IMR-90 (cell line): ENCODE measurements around the gene OR1F1. TPM values are rescaled to one million over a fixed set of nuclear protein-coding genes. Genes with fewer than 3 reads are reported as not detected.

Experiments
- ATAC-seq: fragments of 200-7000 bp; cut with Tn5 transposase; 2 replicates; pipeline ENCODE4 v1.9.1; 2020; ENCODE audit warnings: low read depth, mild to moderate bottlenecking, moderate library complexity
- BruUV-seq: library from RNA; stranded (reverse); fragments of 400-500 nt; replicated peaks from 2 replicates; lab custom pipeline; 2021; lab: Mats Ljungman, UMichigan
- CTCF ChIA-PET: fragments of 300-600 bp; formaldehyde crosslinking; extraction: SDS; loops from one replicate; lab custom pipeline; 2021; ENCODE audit warnings: antibody characterized with exemption; lab: Yijun Ruan, JAX
- POLR2A ChIA-PET: fragments of 300-600 bp; sonication (Branson Sonifier 250); formaldehyde crosslinking; loops from one replicate; lab custom pipeline; 2022; ENCODE audit warnings: antibody characterized with exemption; ENCODE audit not compliant: unreplicated experiment; lab: Charles Lee
- DNase-seq: peaks from one replicate; pipeline ENCODE4 v3.0.0; 2013
- H2AFZ ChIP-seq: replicated peaks from 2 replicates; pipeline ENCODE3; 2013; ENCODE audit warnings: low read length, mild to moderate bottlenecking; ENCODE audit not compliant: poor library complexity
- H2AK5ac ChIP-seq: 2 replicates; pipeline ENCODE4 v1.6.1; 2013; ENCODE audit warnings: low read depth, low read length, inconsistent platforms
- H2AK9ac ChIP-seq: replicated peaks from 2 replicates; pipeline ENCODE3; 2013; ENCODE audit warnings: mild to moderate bottlenecking, low read depth, low read length, moderate library complexity; ENCODE audit not compliant: poor library complexity
- H2BK120ac ChIP-seq: 2 replicates; pipeline ENCODE4 v1.6.1; 2013; ENCODE audit warnings: low read depth, low read length, inconsistent platforms
- H2BK15ac ChIP-seq: 3 replicates; pipeline ENCODE4 v1.6.1; 2013; ENCODE audit warnings: low read depth, low read length, inconsistent platforms
- H2BK20ac ChIP-seq: 2 replicates; pipeline ENCODE4 v1.6.1; 2013; ENCODE audit warnings: low read depth, mild to moderate bottlenecking, inconsistent platforms, low read length, moderate library complexity
- H2BK5ac ChIP-seq: 2 replicates; pipeline ENCODE4 v1.6.1; 2013; ENCODE audit warnings: mild to moderate bottlenecking, low read depth, low read length, inconsistent platforms; ENCODE audit not compliant: poor library complexity, severe bottlenecking
- H3K14ac ChIP-seq: replicated peaks from 2 replicates; pipeline ENCODE4 v1.6.1; 2013; ENCODE audit warnings: low read depth, low read length, inconsistent platforms
- H3K18ac ChIP-seq: 2 replicates; pipeline ENCODE4 v1.6.1; 2013; ENCODE audit warnings: low read depth, low read length, control low read depth
- H3K23ac ChIP-seq: 2 replicates; pipeline ENCODE4 v1.6.1; 2013; ENCODE audit warnings: low read depth, low read length, inconsistent platforms
- H3K27ac ChIP-seq: 2 replicates; pipeline ENCODE4 v1.5.1; 2013; ENCODE audit warnings: mild to moderate bottlenecking, control low read depth, low read length; ENCODE audit not compliant: insufficient read depth
- H3K27me3 ChIP-seq: 2 replicates; pipeline ENCODE4 v1.6.1; 2013; ENCODE audit warnings: low read length; ENCODE audit not compliant: control insufficient read depth, insufficient read depth
- H3K36me3 ChIP-seq: 2 replicates; pipeline ENCODE4 v1.6.1; 2013; ENCODE audit warnings: low read length, mixed read lengths; ENCODE audit not compliant: control insufficient read depth, insufficient read depth
- H3K4ac ChIP-seq: 2 replicates; pipeline ENCODE4 v1.6.1; 2013; ENCODE audit warnings: low read depth, low read length, inconsistent platforms
- H3K4me1 ChIP-seq: 2 replicates; pipeline ENCODE4 v1.6.1; 2013; ENCODE audit warnings: low read length, mixed read lengths; ENCODE audit not compliant: control insufficient read depth, insufficient read depth
- H3K4me2 ChIP-seq: 2 replicates; pipeline ENCODE4 v1.6.1; 2013; ENCODE audit warnings: low read depth, mild to moderate bottlenecking, control low read depth, low read length, moderate library complexity
- H3K4me3 ChIP-seq: 2 replicates; pipeline ENCODE4 v1.5.1; 2013; ENCODE audit warnings: low read depth, mild to moderate bottlenecking, control low read depth, low read length, moderate library complexity; ENCODE audit not compliant: insufficient read depth
- H3K56ac ChIP-seq: 2 replicates; pipeline ENCODE4 v1.6.1; 2013; ENCODE audit warnings: low read length, inconsistent platforms; ENCODE audit not compliant: insufficient read depth; ENCODE audit errors: extremely low read depth
- H3K79me1 ChIP-seq, 2 experiments: 2 replicates each; pipeline ENCODE4 v1.6.1; 2013; ENCODE audit warnings: low read length in 2 of 2, inconsistent platforms in 1 of 2, low read depth in 1 of 2
- H3K9ac ChIP-seq: 2 replicates; pipeline ENCODE4 v1.6.1; 2013; ENCODE audit warnings: low read depth, low read length, control low read depth
- H3K9me1 ChIP-seq: 2 replicates; pipeline ENCODE4 v1.6.1; 2013; ENCODE audit warnings: low read length, inconsistent platforms; ENCODE audit not compliant: insufficient read depth
- H3K9me3 ChIP-seq: 2 replicates; pipeline ENCODE4 v1.6.1; 2013; ENCODE audit warnings: low read length; ENCODE audit not compliant: control insufficient read depth, insufficient read depth
- H4K20me1 ChIP-seq: 2 replicates; pipeline ENCODE4 v1.6.1; 2013; ENCODE audit warnings: low read length, inconsistent platforms; ENCODE audit not compliant: insufficient read depth
- H4K5ac ChIP-seq: 2 replicates; pipeline ENCODE4 v1.6.1; 2013; ENCODE audit warnings: mild to moderate bottlenecking, low read depth, low read length, control low read depth
- H4K8ac ChIP-seq, 2 experiments: 2 replicates each; pipeline ENCODE4 v1.6.1; 2013; ENCODE audit warnings: low read depth in 2 of 2, low read length in 2 of 2, control low read depth in 1 of 2, inconsistent platforms in 1 of 2
- H4K91ac ChIP-seq: 2 replicates; pipeline ENCODE4 v1.6.1; 2013; ENCODE audit warnings: low read depth, low read length, inconsistent platforms; ENCODE audit not compliant: insufficient read depth
- BHLHE40 ChIP-seq: fragments of 150-350 bp; IDR thresholded peaks from 2 replicates; pipeline ENCODE4 v1.6.1; 2016; ENCODE audit warnings: mild to moderate bottlenecking, low read depth, low read length
- CEBPB ChIP-seq: IDR thresholded peaks from 2 replicates; pipeline ENCODE4 v1.6.1; 2012; ENCODE audit warnings: low read depth, low read length, improper control_type of control experiment
- CHD1 ChIP-seq: IDR thresholded peaks from 2 replicates; pipeline ENCODE4 v1.6.1; 2012; ENCODE audit warnings: low read depth, low read length, improper control_type of control experiment
- CTCF ChIP-seq: conservative IDR thresholded peaks from 2 replicates; pipeline ENCODE4 v1.5.1; 2012; ENCODE audit warnings: mild to moderate bottlenecking, low read depth, low read length, improper control_type of control experiment
- ELK1 ChIP-seq: fragments of 150-350 bp; IDR thresholded peaks from 2 replicates; pipeline ENCODE4 v1.6.1; 2016; ENCODE audit warnings: low read depth, mild to moderate bottlenecking, low read length, moderate library complexity, borderline replicate concordance
- FOS ChIP-seq: fragments of 150-350 bp; IDR thresholded peaks from 2 replicates; pipeline ENCODE4 v1.6.1; 2016; ENCODE audit warnings: low read depth, low read length
- MAFK ChIP-seq: IDR thresholded peaks from 2 replicates; pipeline ENCODE4 v1.6.1; 2012; ENCODE audit warnings: low read depth, low read length, improper control_type of control experiment
- MAZ ChIP-seq: IDR thresholded peaks from 2 replicates; pipeline ENCODE4 v1.6.1; 2012; ENCODE audit warnings: low read depth, mild to moderate bottlenecking, low read length, improper control_type of control experiment, moderate library complexity, borderline replicate concordance
- MXI1 ChIP-seq: IDR thresholded peaks from 2 replicates; pipeline ENCODE4 v1.6.1; 2012; ENCODE audit warnings: low read depth, mild to moderate bottlenecking, low read length, moderate library complexity, borderline replicate concordance
- NFE2L2 ChIP-seq: fragments of 150-350 bp; IDR thresholded peaks from 2 replicates; pipeline ENCODE4 v1.6.1; 2016; ENCODE audit warnings: low read depth, mild to moderate bottlenecking, low read length
- POLR2A ChIP-seq: IDR thresholded peaks from 2 replicates; pipeline ENCODE4 v1.6.1; 2012; ENCODE audit warnings: mild to moderate bottlenecking, low read depth, low read length
- RAD21 ChIP-seq: IDR thresholded peaks from 2 replicates; pipeline ENCODE4 v1.6.1; 2012; ENCODE audit warnings: low read length, improper control_type of control experiment
- RCOR1 ChIP-seq: IDR thresholded peaks from 2 replicates; pipeline ENCODE4 v1.6.1; 2012; ENCODE audit warnings: mild to moderate bottlenecking, low read length, improper control_type of control experiment; ENCODE audit not compliant: insufficient replicate concordance
- RFX5 ChIP-seq: IDR thresholded peaks from 2 replicates; pipeline ENCODE4 v1.8.0; 2012; ENCODE audit warnings: low read depth, mild to moderate bottlenecking, low read length, moderate library complexity
- SMC3 ChIP-seq: fragments of 150-350 bp; IDR thresholded peaks from 2 replicates; pipeline ENCODE4 v1.6.1; 2016; ENCODE audit warnings: low read depth, mild to moderate bottlenecking, antibody characterized with exemption, low read length, moderate library complexity
- WGBS, 2 experiments: methylation state at CpG; one replicate each; pipeline versions ENCODE4 v1.1.5 to v1.1.7; 2013; ENCODE audit warnings: missing lambda C conversion rate in 2 of 2; ENCODE audit not compliant: insufficient read length in 1 of 2; ENCODE audit errors: extremely low coverage in 2 of 2; 5-methylcytosine and 5-hydroxymethylcytosine counted together
- dilution Hi-C: fragments of 300-500 bp; cut with HindIII; formaldehyde crosslinking; loops from one replicate; pipeline ENCODE4 v1.14.3; 2018; ENCODE audit warnings: low sequenced_read_pairs; ENCODE audit not compliant: unreplicated experiment
- in situ Hi-C: fragments of 300-500 bp; cut with MboI; formaldehyde crosslinking; loops from 3 replicates; pipeline ENCODE4 v1.14.3; 2019; ENCODE audit warnings: low sequenced_read_pairs, inconsistent platforms, mixed read lengths
- intact Hi-C: fragments of 100-400 bp; cut with micrococcal nuclease; formaldehyde crosslinking; loops from 2 replicates; pipeline ENCODE4 v1.10.0; 2022
- polyA plus RNA-seq, 3 experiments: library from polyadenylated mRNA; depleted of rRNA; stranded (reverse); fragments of >200 nt; gene quantifications; 2 replicates each; pipeline ENCODE4 v1.2.3, GENCODE V29; 2012; ENCODE audit warnings: low replicate concordance in 1 of 3
- total RNA-seq: library from RNA; depleted of rRNA; stranded (reverse); fragments of >200 nt; gene quantifications from 2 replicates; pipeline ENCODE4 v1.2.3, GENCODE V29; 2012
- TF ChIP-seq, protein P1 (sequence below): fragments of 150-350 bp; IDR thresholded peaks from 2 replicates; pipeline ENCODE4 v1.6.1; 2017; ENCODE audit warnings: mild to moderate bottlenecking, antibody characterized with exemption, low read length, low read depth

OR1F1 gene
- total and polyA plus RNA-seq, 2 of the 4 experiments (the other 2 are of a cell fraction) = 0.12 TPM; not detected in 1

DNA sequence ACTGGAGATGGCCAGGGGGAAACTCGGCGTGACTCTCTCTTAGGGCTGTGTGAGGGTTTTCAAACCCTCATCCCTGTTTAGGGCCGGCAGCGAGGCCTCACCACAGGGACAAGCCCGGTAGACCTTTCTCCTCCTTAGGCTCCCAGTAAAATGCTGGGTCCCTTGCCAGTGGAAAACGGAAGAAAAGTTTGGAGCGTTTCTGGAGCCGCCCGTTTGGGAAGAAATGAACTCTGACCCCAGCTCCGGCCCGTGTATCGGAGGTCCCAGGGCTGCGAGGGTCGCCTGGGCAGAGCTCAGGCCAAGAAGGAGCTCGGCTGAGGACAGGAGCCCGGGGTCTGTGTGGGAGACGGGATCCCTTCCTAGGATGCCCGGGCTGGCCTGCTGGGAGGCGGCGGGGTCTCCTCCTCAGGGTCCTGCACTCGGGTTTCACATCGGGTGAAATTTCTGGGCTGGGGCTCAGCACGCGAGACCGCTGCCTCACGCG lies 29.9 kb upstream of the OR1F1 start:
- BruUV-seq = no TSS peak

More for the DNA sequence above, 29.9 kb upstream of the OR1F1 start:
- peak overlapping the region; percentile 94 for H2AK9ac ChIP-seq
- H3K4me2 ChIP-seq = peak overlapping the region; percentile 70
- no peak overlapping the region for H2BK5ac ChIP-seq
- 0% methylated on average over 11 of the region's 27 CpGs; no CpG with 5 or more reads in 1 of the 2 experiments for WGBS, 2 experiments
- H3K9me3 ChIP-seq = no peaks in the 10 kb centered on the region
- ATAC-seq (peak; percentile 5), DNase-seq (no peak)
- H2BK120ac ChIP-seq = no peak overlapping the region
- H2AK5ac ChIP-seq = no peak overlapping the region
- peak overlapping the region; percentile 72 for H3K4me3 ChIP-seq
- H3K9me1 ChIP-seq = peaks cover 10% of the 10 kb centered on the region
- POLR2A ChIA-PET = no interaction called here
- dilution Hi-C loops (no loop called here), in situ Hi-C loops (no loop called here), intact Hi-C loops (no loop called here)
- 0 out of 2 replicates have a peak overlapping the region, but pooled peaks have one; percentile 6 for H3K4ac ChIP-seq
- H3K23ac ChIP-seq = 0 out of 2 replicates have a peak overlapping the region, but pooled peaks have one; percentile 21
- peaks cover 4% of the 10 kb centered on the region for H3K4me1 ChIP-seq
- H4K8ac ChIP-seq = no peak overlapping the region; a peak in 2 of 4 replicates
- H3K27me3 ChIP-seq = no peaks in the 10 kb centered on the region
- TF ChIP-seq FOS = no peak
- no peak for TF ChIP-seq RFX5
- TF ChIP-seq, protein P1, sequence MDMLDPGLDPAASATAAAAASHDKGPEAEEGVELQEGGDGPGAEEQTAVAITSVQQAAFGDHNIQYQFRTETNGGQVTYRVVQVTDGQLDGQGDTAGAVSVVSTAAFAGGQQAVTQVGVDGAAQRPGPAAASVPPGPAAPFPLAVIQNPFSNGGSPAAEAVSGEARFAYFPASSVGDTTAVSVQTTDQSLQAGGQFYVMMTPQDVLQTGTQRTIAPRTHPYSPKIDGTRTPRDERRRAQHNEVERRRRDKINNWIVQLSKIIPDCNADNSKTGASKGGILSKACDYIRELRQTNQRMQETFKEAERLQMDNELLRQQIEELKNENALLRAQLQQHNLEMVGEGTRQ = no peak
- no peak for TF ChIP-seq BHLHE40
- no peak for TF ChIP-seq MXI1
- TF ChIP-seq ELK1 = no peak
- TF ChIP-seq CTCF = no peak
- no peak for TF ChIP-seq CHD1
- TF ChIP-seq NFE2L2 = no peak
- TF ChIP-seq MAZ = no peak
- TF ChIP-seq RCOR1 = no peak
- TF ChIP-seq SMC3 = no peak
- TF ChIP-seq CEBPB = no peak
- no peak for TF ChIP-seq MAFK
- no peak for TF ChIP-seq RAD21
- TF ChIP-seq POLR2A = no peak
- no peak overlapping the region for H4K5ac ChIP-seq
- H4K91ac ChIP-seq = no peak overlapping the region
- peaks cover 9% of the 10 kb centered on the region; the same call in 1 of the 2 replicates for H4K20me1 ChIP-seq
- H3K27ac ChIP-seq = peak overlapping the region; percentile 10; the same call in 1 of the 2 replicates
- no peak overlapping the region for H2BK15ac ChIP-seq
- no peak overlapping the region for H2BK20ac ChIP-seq
- H3K79me1 ChIP-seq = no peaks in the 10 kb centered on the region
- CTCF ChIA-PET = interaction anchor here (1.2 kb wide), 1 partner anchor 23 kb away, joined by 3 read pairs; the partner anchor contains the start of gene ZNF213
- H2AFZ ChIP-seq = peak overlapping the region; percentile 94
- no peak overlapping the region for H3K14ac ChIP-seq
- no peaks in the 10 kb centered on the region for H3K36me3 ChIP-seq
- no peak overlapping the region for H3K9ac ChIP-seq
- no peak overlapping the region for H3K56ac ChIP-seq
- no peak overlapping the region for H3K18ac ChIP-seq
